ENCODE data around the gene UBL4B.

DNA sequence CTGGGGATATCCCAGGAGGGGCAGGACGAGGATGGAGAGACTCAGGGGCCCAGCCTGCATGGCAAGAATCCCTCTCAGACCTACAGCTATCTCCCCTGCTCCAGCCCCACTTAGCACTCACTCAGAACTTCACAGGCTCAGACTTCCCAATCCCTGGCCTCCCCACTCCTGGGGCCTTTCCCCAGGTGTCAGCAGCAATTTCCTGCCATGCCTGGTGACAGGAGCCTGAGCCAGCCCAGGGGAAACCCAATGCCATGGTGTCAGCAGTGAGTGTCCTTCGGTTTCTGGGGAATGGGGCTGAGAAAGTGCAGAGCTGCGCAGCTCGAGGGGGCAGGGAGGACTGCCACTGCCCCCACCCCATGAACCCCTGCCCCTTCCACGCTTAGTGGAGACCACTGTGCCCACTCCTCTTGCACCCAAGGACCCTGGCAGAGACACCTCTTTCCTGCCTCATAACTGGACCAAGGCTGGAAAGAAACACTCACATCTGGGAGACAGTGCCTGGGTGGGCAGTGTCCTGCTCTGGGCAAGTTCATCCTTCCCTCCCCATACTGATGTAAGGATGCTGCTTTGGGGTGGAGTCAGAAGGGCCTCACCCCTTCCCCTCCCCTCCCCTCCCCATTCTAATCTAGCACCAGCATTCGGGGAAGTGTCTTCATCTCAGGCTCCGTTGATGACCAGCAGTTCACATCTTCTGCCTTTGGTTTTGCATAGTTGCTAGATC lies 17.1 kb upstream of the UBL4B start:
- TF ChIP-seq POLR2AphosphoS5 (IDR thresholded peaks at IDR 0.05; ENCODE audit: low read depth) (no peak), JUNB (IDR thresholded peaks at IDR 0.05; ENCODE audit: unreplicated experiment) (no peak)
- TF ChIP-seq, protein P1, sequence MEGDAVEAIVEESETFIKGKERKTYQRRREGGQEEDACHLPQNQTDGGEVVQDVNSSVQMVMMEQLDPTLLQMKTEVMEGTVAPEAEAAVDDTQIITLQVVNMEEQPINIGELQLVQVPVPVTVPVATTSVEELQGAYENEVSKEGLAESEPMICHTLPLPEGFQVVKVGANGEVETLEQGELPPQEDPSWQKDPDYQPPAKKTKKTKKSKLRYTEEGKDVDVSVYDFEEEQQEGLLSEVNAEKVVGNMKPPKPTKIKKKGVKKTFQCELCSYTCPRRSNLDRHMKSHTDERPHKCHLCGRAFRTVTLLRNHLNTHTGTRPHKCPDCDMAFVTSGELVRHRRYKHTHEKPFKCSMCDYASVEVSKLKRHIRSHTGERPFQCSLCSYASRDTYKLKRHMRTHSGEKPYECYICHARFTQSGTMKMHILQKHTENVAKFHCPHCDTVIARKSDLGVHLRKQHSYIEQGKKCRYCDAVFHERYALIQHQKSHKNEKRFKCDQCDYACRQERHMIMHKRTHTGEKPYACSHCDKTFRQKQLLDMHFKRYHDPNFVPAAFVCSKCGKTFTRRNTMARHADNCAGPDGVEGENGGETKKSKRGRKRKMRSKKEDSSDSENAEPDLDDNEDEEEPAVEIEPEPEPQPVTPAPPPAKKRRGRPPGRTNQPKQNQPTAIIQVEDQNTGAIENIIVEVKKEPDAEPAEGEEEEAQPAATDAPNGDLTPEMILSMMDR (conservative IDR thresholded peaks at IDR 0.05; ENCODE audit: low read depth in 2 of 2): no peak
